GM18520 (cell line): ENCODE results near the gene YWHAQ.

ENCODE experiments used
- ATAC-seq: cut with Tn5 transposase; IDR thresholded peaks from one replicate; pipeline ENCODE4 v1.9.1; 2021; ENCODE audit not compliant: unreplicated experiment

The YWHAQ gene

GRCh38 chr2:9655441-9656269 is 24.9 kb upstream of the YWHAQ start:
- peak; percentile 24 for ATAC-seq

- no peak for ATAC-seq
Observed at GRCh38 chr2:9654452-9655100, 23.8 kb upstream of the YWHAQ start.

GRCh38 chr2:9653485-9654271 is 22.9 kb upstream of the YWHAQ start:
- ATAC-seq = no peak

GRCh38 chr2:9652898-9653479 is 22.2 kb upstream of the YWHAQ start:
- ATAC-seq = no peak

GRCh38 chr2:9652267-9652666 is 21.5 kb upstream of the YWHAQ start:
- no peak for ATAC-seq

GRCh38 chr2:9650119-9650821 is 19.5 kb upstream of the YWHAQ start:
- no peak for ATAC-seq

- no peak for ATAC-seq
Observed at GRCh38 chr2:9649261-9649660, 18.5 kb upstream of the YWHAQ start.

- ATAC-seq = no peak
Observed at GRCh38 chr2:9648821-9649220, 18.0 kb upstream of the YWHAQ start.

GRCh38 chr2:9647884-9648283 is 17.1 kb upstream of the YWHAQ start:
- no peak for ATAC-seq

- ATAC-seq = no peak
Observed at GRCh38 chr2:9646196-9647030, 15.6 kb upstream of the YWHAQ start.

GRCh38 chr2:9644603-9645002 is 13.8 kb upstream of the YWHAQ start:
- no peak for ATAC-seq

- ATAC-seq = no peak
Observed at GRCh38 chr2:9644021-9644420, 13.2 kb upstream of the YWHAQ start.

- no peak for ATAC-seq
Observed at GRCh38 chr2:9641641-9642040, 10.8 kb upstream of the YWHAQ start.

GRCh38 chr2:9640403-9641104 is 9.8 kb upstream of the YWHAQ start:
- no peak for ATAC-seq

GRCh38 chr2:9639740-9640343 is 9.0 kb upstream of the YWHAQ start:
- no peak for ATAC-seq

- no peak for ATAC-seq
Observed at GRCh38 chr2:9639000-9639602, 8.3 kb upstream of the YWHAQ start.

- no peak for ATAC-seq
Observed at GRCh38 chr2:9638532-9638931, 7.7 kb upstream of the YWHAQ start.

- ATAC-seq = no peak
Observed at GRCh38 chr2:9637330-9637729, 6.5 kb upstream of the YWHAQ start.
